Activated B cell treated with CpG ODN at 0.5 μM for 24 hours (primary cell): ENCODE results near the gene FADS1. TPM values are rescaled to one million over a fixed set of nuclear protein-coding genes. Genes with fewer than 3 reads are reported as not detected.

ENCODE experiments used
- ATAC-seq: fragments of 200-7000 bp; cut with Tn5 transposase; one replicate; pipeline ENCODE4 v1.10.0; 2021; ENCODE audit warnings: low read depth, mild to moderate bottlenecking, moderate library complexity
- CTCF ChIA-PET: fragments of 350-600 bp; sonication (Branson Sonifier 250); formaldehyde crosslinking; loops from one replicate; lab custom pipeline; 2021; ENCODE audit warnings: antibody characterized with exemption; lab: Charles Lee
- POLR2A ChIA-PET: fragments of 350-600 bp; sonication (Branson Sonifier 250); formaldehyde crosslinking; loops from one replicate; lab custom pipeline; 2021; ENCODE audit warnings: antibody characterized with exemption; lab: Charles Lee
- DNase-seq: peaks from one replicate; pipeline ENCODE4 v3.0.0; 2022
- H3K27ac Mint-ChIP-seq: one replicate; pipeline ENCODE4 v1.8.0; 2020; ENCODE audit warnings: mixed read lengths
- H3K27me3 Mint-ChIP-seq: one replicate; pipeline ENCODE4 v1.8.0; 2021; ENCODE audit warnings: mixed read lengths
- H3K36me3 Mint-ChIP-seq: one replicate; pipeline ENCODE4 v1.8.0; 2021; ENCODE audit warnings: low read depth, mixed read lengths
- H3K4me1 Mint-ChIP-seq: one replicate; pipeline ENCODE4 v1.8.0; 2021; ENCODE audit warnings: mixed read lengths
- H3K4me3 Mint-ChIP-seq: one replicate; pipeline ENCODE4 v1.8.0; 2020; ENCODE audit warnings: mild to moderate bottlenecking, mixed read lengths
- H3K9me3 Mint-ChIP-seq: one replicate; pipeline ENCODE4 v1.8.0; 2020; ENCODE audit warnings: mixed read lengths
- intact Hi-C: fragments of 100-400 bp; cut with micrococcal nuclease; formaldehyde crosslinking; loops from one replicate; pipeline ENCODE4 v1.15.1; 2024
- total RNA-seq: library from RNA; stranded (reverse); gene quantifications from 2 replicates; pipeline ENCODE4 v1.2.3, GENCODE V29; 2022
- TF ChIP-seq, protein P1 (sequence below): fragments of 200-600 bp; IDR thresholded peaks from one replicate; pipeline ENCODE4 v1.8.0; 2022; ENCODE audit warnings: antibody characterized with exemption, mild to moderate bottlenecking

The FADS1 gene
- total RNA-seq, 1 donor from 2014 or later = 23.3 TPM

DNA sequence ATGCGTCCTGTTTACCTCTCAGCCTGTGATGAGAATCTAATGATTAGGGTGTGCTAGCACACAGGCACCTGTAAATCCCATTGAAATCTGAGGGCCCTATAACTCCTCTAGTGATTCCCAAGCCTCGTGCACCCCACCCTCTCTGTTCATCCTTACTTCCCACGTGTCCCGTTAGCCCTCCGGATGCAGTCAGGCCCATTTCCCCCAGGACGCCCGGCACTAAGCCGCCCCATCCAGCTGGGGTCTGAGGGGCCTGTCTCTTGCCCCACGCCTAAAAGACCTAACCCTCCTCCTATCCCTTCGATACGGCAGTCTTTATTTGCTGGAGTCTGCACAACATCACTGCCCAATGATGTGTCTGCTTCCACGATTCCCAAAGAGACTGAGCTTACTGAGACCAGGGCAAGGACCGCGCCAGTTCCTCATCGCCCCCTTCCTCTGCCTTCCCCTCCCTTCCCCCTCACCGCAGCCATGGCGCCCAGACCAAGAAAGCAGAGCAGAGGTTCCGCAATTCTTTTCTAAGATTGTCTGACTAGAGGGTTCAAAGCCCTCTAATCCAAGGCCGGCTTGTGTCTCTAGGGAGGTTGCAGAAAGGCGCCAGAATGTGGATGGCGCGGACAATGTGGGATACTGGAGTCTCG, 10.2 kb upstream of the FADS1 start:
- intact Hi-C loops = loop anchor here (1.0 kb wide), 1 partner anchor 11 kb away; no protein-coding TSS in a partner anchor
- peak overlapping the region; percentile 86 for H3K27ac Mint-ChIP-seq
- CTCF ChIA-PET = interaction anchor here (0.9 to 4.3 kb wide), 3 partner anchors 11 to 254 kb away, joined by 3 to 32 read pairs (median 4); partner anchors contain the start of gene FADS1
- no peaks in the 10 kb centered on the region for H3K9me3 Mint-ChIP-seq
- POLR2A ChIA-PET = interaction anchor here (0.6 to 3.7 kb wide), 4 partner anchors 10 to 70 kb away, joined by 3 to 61 read pairs (median 5); partner anchors contain the start of gene FADS1
- TF ChIP-seq, protein P1, sequence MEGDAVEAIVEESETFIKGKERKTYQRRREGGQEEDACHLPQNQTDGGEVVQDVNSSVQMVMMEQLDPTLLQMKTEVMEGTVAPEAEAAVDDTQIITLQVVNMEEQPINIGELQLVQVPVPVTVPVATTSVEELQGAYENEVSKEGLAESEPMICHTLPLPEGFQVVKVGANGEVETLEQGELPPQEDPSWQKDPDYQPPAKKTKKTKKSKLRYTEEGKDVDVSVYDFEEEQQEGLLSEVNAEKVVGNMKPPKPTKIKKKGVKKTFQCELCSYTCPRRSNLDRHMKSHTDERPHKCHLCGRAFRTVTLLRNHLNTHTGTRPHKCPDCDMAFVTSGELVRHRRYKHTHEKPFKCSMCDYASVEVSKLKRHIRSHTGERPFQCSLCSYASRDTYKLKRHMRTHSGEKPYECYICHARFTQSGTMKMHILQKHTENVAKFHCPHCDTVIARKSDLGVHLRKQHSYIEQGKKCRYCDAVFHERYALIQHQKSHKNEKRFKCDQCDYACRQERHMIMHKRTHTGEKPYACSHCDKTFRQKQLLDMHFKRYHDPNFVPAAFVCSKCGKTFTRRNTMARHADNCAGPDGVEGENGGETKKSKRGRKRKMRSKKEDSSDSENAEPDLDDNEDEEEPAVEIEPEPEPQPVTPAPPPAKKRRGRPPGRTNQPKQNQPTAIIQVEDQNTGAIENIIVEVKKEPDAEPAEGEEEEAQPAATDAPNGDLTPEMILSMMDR = no peak
- H3K4me3 Mint-ChIP-seq = peak overlapping the region; percentile 89
- no peak for DNase-seq
- peaks cover 26% of the 10 kb centered on the region for H3K4me1 Mint-ChIP-seq
- H3K36me3 Mint-ChIP-seq = no peaks in the 10 kb centered on the region
- peaks cover 8% of the 10 kb centered on the region for H3K27me3 Mint-ChIP-seq
- peak; percentile 43 for ATAC-seq

DNA sequence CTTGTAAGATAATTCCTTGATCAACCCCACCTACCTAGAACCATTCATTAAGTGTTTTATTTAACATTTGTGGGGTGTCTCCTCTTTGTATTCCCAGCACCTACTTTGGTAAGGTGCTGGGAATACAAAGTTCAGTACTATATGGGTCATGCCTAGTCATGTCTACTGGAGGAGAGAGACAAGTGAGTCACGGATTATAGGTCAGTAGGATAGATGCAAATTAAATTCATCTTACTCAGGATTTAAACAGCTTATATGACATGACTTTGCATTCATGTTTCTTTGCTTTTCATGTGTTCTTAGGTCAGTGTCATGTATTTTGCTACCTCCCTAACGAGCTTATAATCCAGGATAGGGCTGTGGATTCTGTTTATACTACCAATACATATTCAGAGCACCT, 3.4 kb upstream of the FADS1 start:
- ATAC-seq (no peak), DNase-seq (no peak)
- H3K4me1 Mint-ChIP-seq = peaks cover 11% of the 10 kb centered on the region
- peaks cover 4% of the 10 kb centered on the region for H3K36me3 Mint-ChIP-seq
- H3K27me3 Mint-ChIP-seq = peaks cover 4% of the 10 kb centered on the region
- H3K9me3 Mint-ChIP-seq = no peaks in the 10 kb centered on the region
- ChIA-PET CTCF (no interaction called here), POLR2A (interaction anchor here (0.5 kb wide), 1 partner anchor 33 kb away, joined by 7 read pairs; no protein-coding TSS in a partner anchor)
- no peak overlapping the region for H3K27ac Mint-ChIP-seq
- intact Hi-C loops = no loop called here
- TF ChIP-seq, protein P1 = no peak
- no peak overlapping the region for H3K4me3 Mint-ChIP-seq

DNA sequence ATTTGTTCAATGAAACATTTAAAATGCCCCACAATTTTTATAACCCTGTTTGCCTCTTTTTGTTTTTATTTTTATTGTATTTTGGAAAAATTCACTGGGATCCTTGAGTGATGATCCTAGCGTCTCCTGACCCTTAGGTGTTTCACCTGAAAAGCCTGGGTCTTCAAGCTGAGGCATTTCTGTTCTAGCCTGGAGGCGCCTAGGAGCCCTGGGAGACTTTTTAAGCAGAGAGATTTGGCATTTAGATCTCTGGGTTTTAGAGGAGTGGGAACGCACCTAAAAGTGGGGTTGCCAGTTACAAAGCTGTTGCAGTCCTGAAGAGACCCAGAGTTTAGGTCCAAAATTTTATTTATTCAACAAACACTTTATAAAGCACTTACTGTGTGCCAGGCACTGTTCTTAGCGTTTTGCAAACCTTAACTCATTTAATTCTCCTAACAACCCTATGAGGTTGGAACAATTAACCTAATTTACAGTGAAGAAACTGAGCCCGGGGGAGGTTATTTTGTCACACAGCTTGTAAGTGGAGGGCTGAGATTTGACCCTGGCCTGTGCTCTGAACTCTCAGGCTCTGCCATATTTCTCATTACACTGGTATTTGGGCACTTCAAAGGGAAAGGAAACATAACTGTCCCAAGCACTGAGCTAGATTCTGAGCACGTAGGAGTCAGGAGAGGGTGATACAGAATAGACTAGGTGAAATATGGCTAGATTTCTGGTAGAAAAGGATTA, 834 bp upstream of the FADS1 start:
- H3K9me3 Mint-ChIP-seq = no peaks in the 10 kb centered on the region
- H3K4me1 Mint-ChIP-seq = peaks cover 16% of the 10 kb centered on the region
- ChIA-PET CTCF (interaction anchor here (1.0 to 4.5 kb wide), 3 partner anchors 11 to 290 kb away, joined by 5 to 32 read pairs (median 13); partner anchors contain the start of gene FADS2), POLR2A (interaction anchor here (1.0 to 4.0 kb wide), 6 partner anchors 10 to 149 kb away, joined by 3 to 61 read pairs (median 22); partner anchors contain the start of genes FADS2, FADS3 and FTH1)
- intact Hi-C loops = loop anchor here (2.0 to 10.0 kb wide), 4 partner anchors 75 to 233 kb away; partner anchors contain the start of genes FADS3 and SYT7
- ATAC-seq (no peak), DNase-seq (no peak)
- no peak overlapping the region for H3K27ac Mint-ChIP-seq
- TF ChIP-seq, protein P1 = no peak
- peak overlapping the region; percentile 81 for H3K4me3 Mint-ChIP-seq
- peaks cover 4% of the 10 kb centered on the region for H3K36me3 Mint-ChIP-seq
- H3K27me3 Mint-ChIP-seq = peaks cover 4% of the 10 kb centered on the region

DNA sequence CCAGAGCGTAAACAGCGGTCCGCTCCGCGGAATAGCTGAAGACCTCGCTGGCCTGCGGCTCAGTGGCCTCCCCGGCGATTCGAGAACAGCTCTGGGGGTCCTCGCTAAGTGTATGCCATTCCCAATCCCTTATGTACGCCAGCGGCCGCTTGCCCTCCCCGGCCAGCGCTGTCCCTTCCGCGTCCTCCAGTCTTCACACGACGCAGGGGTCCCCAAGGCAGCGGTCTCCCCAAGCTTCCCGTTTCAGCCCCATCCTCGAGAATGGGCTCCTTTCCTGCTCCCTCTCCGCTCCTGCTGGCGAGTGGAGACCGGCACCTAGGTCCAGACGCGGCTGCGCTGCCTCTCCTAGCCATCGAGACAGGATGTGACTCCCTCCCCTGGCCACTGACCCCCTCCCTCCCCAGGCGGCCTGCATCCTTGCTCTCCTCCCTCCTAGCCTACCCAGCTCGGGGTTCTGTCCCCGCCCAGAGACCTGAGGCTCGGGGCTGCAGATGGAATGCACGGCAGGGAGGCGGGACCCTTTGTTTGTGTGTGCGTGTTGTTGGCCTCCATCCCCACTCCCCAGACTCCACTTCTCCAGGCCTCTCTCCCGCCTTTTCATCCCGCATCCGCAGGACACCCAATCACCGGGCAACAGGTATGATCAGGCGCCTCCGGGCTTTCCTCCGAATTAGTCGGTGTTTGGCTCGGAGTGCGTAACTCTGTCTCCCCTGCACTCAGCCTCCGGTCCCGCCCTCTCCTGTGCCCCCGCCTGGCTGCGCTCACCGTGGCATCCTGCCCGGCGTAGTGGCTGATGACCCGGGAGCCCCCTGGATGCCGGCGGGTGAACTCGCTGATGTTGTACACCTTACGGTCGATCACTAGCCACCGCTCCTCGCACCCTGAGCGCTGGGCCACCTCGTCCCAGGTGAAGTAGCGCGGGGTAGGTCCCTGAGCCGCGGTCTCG, 740 bp downstream of the FADS1 start:
- Mint-ChIP-seq H3K4me1 (peaks cover 16% of the 10 kb centered on the region), H3K4me3 (peak overlapping the region; percentile 92)
- TF ChIP-seq, protein P1 = no peak

More for the DNA sequence above, 740 bp downstream of the FADS1 start:
- Mint-ChIP-seq H3K36me3 (peaks cover 4% of the 10 kb centered on the region), H3K27ac (peak overlapping the region; percentile 72), H3K27me3 (peaks cover 4% of the 10 kb centered on the region), H3K9me3 (no peaks in the 10 kb centered on the region)
- ATAC-seq = peak; percentile 54
- POLR2A ChIA-PET = interaction anchor here (0.9 to 4.0 kb wide), 20 partner anchors 12 to 1025 kb away, joined by 3 to 61 read pairs (median 5); partner anchors contain the start of genes ASRGL1, FADS2, FADS3 and FEN1
- intact Hi-C loops = loop anchor here (1.0 to 10.0 kb wide), 8 partner anchors 11 to 231 kb away; partner anchors contain the start of genes FADS3, FEN1, SYT7 and TMEM258
- CTCF ChIA-PET = interaction anchor here (0.7 to 5.0 kb wide), 13 partner anchors 10 to 495 kb away, joined by 3 to 58 read pairs (median 4); partner anchors contain the start of gene FADS2
- DNase-seq = no peak
